HG03060 (cell line): ENCODE measurements around the gene STK16.

Source experiments
- ATAC-seq: cut with Tn5 transposase; IDR thresholded peaks from one replicate; pipeline ENCODE4 v1.9.1; 2021; ENCODE audit warnings: low read depth, moderate number of reproducible peaks; ENCODE audit not compliant: unreplicated experiment

STK16 gene

DNA sequence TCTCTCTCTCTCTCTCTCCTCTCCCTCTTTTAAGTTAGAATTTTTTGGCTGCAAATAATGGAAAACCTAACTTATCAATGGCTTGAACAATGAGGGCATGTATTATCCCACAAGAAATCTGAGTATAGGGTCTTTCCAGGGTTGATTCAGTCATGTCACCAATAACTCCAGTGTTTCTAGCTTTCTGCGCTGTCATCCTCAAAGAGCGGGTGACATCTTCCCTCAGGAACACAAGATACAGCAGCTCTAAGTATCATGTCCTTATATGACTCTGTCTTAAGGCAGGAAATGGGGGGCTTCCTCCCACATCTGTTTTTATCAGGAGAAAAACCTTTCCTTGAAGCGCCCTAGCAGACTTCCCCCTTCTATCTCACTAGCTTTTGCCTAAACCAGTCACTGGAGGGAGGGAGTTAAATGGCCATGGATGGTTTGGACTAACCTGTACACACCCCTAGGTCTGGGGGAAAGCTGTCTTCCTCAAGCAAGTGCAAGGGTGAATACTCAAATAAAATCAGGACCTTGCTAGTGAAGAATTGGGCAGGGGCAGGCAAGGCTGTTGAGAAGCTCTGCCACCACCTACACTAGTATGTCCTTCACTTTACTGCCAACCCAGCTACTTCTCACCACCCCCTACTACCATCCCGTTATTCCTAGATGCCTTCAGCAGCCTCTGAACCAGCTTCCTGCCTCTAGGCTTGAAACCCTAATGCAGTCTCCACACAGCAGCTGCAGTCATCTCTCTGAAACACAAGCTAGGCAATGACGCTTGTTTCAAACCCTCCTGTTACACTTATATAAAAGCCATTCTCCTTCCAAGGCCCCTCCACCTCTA lies 16.0 kb downstream of the STK16 start:
- no peak for ATAC-seq

DNA sequence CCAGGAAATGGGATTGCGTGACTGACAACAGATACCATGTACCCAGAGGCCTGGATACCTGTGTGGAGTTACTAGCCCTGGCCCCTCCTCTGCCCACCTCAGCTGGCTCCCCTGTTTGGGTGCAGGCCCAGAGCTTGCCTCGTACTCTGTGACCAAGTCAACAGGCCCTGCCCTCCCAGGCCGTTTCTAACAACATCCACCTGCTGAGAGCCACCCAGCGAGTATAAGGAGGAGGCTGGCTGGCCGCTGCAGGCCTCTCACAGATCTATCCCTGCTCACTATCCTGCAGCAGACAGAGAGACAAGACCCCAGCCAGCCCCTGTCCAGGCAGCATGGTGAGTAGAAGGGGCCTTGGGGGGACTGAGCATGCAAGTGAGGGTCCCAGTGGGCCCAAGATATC lies 21.0 kb downstream of the STK16 start:
- ATAC-seq: no peak

DNA sequence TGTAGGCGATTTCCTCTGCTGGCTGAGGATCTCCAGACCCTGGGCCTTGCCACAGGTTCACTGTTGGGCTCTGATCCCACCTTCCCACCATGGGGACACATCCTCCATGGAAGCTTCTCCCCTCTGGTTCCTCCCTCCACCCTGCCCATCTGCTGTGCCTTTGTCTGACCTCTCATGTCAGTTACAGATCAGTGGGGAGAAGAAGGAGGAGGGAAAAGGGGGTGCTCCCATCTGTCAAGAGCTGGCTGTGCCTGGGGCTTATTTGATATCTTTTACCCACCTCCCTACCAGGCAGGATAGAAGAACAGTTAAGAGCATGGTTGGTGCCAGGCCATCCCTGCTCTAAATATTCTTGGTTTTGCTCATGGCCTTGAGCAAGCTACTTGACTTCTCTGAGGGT lies 21.6 kb downstream of the STK16 start:
- ATAC-seq: no peak

DNA sequence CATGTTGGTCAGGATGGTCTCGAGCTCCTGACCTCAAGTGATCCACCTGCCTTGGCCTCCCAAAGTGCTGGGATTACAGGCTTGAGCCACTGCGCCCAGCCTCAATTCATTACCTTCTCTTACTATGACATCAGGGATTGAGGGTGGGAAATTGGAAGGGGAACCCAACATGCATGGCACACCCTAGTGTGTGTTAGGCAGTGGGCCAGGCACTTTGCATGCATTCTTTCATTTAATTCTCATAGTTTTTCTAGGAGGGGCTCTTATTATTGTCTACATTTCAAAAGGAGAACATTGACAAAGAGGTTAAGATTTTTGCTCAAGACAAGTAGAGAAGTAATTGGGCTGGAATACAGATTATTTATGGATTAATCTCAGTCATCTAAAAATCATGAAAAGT lies 23.0 kb downstream of the STK16 start:
- no peak for ATAC-seq

DNA sequence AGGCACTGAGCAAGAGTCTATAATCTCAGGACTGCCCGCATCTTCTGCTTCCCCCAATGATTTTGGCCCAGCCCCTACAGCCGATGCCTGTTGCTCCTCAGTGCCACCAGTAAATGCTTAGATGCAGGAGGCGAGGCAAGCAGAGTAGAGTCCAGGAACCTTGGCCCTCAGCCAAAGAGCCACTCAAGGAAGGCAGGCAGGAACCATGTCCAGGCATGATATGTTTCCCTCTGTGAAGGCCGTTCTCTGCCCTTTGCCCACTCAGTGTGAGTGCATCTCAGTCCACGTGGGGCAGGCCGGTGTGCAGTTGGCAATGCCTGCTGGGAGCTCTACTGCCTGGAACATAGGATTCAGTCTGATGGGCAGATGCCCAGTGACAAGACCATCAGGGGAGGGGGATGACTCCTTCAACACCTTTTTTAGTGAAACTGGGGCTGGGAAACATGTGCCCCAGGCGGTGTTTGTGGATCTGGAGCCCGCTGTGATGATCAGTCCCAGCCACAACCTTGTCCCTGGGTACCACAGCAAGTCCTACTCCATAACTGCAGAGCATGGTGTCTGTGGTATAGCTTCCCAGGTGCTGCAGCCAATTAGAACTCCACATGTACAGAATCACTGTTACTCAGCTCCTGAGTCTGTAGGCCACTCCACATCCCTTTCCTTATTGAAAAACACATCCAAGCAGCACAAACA lies 24.2 kb downstream of the STK16 start:
- no peak for ATAC-seq

DNA sequence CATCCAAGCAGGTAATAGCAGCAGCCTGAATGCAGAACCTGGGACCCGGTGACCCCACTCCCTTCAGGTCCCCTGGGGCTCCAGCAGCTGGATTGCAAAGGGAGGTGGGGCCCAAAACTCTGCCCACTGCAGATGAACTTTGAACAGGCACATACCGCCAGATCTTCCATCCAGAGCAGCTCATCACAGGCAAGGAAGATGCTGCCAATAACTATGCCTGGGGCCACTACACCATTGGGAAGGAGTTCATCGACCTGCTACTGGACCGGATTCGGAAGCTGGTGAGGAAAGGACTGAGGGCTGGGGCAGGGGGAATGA lies 24.7 kb downstream of the STK16 start:
- no peak for ATAC-seq

DNA sequence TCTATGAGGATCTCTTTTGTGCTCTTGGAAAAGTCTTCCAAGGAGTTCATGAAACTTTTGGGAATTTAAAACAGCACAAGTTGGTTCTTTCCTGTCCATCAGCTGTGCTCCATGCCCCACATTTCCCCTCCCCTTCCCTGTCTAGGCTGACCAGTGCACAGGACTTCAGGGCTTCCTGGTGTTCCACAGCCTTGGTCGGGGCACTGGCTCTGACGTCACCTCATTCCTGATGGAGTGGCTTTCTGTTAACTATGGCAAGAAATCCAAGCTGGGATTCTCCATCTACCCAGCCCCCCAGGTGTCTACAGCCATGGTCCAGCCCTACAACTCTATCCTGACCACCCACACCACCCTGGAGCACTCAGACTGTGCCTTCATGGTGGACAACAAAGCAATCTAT lies 25.7 kb downstream of the STK16 start:
- ATAC-seq: no peak

DNA sequence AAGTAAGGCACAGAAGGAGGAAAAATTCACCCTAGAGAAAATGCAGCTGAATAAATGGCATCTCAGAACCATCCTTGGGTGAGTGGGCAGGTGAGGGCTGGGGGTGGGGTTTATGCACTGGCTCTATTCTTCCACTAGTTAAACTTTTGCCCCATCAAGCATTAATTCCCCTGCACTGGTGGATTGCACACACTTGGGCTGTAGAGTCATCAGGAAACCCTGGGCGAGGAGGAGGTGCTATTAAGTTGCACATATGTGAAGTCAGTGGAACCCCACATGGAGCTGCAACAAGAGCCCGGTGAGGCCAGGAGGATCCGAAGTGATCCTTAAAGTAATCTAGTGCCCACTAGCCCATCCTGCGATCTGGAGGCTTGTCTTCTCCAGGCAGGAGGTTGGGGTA lies 27.1 kb downstream of the STK16 start:
- no peak for ATAC-seq

DNA sequence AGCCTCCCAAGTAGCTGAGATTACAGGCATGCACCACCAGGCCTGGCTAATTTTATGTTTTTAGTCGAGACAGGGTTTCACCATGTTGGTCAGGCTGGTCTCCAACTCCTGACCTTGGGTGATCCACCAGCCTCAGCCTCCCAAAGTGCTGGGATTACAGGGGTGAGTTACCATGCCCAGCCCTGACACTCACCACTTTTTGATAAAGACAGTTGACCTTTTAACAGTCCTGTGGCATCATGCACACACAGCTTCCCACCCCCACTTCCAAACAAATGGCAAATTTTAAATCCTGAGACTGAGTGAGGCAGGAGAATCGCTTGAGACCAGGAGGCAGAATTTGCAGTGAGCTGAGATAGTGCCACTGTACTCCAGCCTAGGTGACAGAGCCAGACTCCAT lies 27.7 kb downstream of the STK16 start:
- ATAC-seq: no peak

DNA sequence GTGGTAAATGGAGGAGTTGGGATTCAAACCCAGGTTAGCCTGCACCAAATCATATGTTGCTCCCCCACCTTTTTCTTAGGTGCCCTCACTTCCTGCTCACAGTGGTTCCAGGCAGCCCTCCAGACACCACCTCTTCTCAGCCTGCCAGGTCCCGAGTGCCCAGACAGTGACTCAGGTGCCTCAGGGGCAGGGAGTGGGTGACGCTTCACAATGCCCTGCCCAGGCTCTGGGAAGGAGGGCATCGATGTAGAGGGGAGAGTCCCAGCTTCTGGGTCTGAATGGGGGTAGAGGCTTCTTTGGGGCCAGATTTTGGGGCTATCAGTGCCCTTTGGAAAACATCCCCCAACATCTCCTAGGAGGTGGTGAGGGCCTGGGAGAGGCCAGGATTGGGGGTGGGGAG lies 28.7 kb downstream of the STK16 start:
- no peak for ATAC-seq

DNA sequence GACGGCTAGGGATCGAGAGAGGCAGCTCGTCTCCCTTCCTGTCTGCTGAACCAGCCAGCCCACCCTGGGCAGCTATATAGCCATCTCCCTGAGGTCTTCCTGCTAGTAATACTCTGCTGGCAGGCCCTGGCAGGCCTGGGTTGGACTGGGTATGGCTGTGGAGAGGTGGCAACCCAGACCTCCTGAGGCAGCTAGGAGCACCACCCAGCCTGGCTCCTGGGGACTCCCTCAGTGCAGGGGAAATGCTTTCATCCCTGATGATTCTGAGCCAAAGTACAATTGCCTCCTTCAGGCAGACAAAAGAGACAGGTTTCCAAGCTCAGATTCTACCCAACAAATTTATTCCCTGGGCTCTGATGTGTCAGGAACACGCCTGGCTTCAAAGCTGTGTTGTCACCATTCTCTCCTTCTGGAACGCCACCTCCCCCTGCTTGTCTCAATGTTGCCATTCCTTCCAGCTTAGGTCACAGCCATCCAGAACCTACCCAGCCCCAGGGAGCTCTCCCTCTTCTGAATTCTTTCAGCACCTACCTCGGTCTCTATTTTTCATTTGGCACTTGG lies 29.2 kb downstream of the STK16 start:
- no peak for ATAC-seq

DNA sequence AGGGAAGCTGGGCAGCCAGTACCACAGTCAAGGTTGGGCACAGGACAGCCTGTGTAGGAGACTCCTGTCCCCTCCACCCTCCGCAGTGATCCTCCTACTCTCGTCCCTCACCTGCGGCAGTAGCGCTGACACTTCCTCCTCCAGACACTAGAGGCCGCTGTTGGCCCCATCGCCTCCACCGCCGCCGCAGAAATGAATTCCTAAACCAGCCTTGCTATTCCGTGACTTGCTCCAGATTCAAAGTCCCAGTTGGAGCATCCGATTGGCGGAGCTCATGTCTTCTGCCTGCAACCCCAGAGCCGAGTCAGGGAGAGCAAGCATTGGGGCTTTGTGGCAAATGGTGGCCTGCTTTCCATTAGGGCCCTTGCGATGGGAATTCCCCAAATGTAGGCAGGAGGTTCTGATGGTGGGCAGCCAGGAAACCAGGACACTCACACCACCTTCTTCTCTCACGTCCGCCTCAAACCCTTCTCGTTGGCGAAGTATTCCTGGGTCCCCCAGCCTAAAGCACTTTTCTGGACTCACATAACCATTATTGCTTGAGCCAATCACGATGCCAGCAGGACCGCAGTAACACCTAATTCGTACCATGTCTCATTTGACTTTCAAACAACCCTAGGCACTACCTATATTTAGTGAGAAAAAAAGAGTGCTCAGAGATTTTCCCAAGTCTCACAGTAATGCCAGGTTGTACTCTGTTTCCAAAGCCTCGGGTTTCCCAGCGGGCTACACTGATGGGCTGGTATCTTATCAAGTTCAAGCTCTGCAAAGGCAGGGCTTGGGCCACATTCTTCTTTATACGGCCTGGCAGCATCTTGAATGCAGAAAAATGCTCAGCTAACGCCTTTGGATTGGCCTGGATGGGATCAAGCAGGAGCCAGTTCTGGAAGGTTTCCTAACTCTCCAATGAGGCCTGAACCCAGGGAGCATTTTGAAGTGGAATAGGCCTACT lies 32.7 kb downstream of the STK16 start:
- no peak for ATAC-seq

DNA sequence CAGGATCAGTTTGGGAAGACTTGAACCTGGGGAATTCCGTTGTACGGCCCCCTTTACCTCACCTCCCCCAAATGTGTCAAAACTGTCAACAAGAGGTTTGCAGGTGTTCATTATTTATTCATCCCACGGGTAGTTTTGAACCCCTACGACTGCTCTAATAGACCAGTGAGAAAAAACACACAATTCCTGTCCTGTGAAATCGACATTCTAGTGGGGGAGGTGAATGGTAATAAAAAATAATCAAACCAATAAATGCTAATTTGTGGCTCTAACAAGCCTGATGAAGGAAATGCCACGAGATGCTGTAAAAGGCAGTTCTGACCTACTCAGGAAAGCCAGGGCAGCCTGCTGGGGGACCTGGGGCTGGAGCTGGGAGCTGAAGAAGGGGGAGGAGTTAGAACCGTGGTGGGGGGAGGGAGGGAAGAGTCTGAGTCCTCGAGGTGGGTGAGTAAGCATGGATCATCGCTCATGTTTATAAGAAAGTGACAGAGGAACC lies 33.4 kb downstream of the STK16 start:
- no peak for ATAC-seq

DNA sequence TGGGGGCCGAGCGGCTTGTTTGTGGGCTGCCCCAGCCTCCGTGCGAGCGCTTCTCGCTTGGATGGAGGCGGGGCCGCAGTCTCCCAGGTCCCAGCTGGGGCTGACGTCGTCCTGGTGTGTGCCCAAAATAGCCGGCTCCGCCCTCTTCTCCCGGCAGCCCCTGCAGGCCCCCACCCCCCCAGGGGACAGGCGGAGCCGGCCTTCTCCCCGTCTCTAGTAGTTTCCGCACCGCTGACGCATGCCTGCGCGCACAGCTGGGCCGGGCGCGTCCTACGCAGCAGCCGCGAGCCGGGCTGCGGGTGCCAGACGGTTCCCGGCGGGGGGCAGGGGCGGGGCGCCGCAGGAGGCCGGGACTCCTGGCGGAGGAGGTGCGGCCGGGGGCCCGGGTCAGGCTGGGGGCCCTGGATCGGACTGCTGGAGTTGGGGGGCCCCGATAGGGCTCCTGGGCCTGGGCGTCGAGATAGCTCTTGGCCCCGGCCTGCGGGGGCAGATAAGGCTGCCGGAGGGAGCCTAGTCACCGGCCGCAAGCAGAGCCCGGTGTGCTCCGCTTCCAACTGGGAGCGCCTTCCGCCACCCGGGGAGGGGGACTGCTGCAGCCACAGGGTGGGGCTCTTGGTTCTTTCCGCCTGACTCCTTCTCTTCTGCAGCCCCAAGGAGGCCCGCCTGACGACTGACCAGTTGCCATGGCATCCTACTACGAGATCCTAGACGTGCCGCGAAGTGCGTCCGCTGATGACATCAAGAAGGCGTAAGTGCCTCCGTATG lies 34.1 kb downstream of the STK16 start, which contains the start of gene DNAJB2:
TSS of gene DNAJB2 (plus strand) at position 216 of the 765 bp plus-strand sequence. CDS start at position 684, 468 bp downstream.
- ATAC-seq: peak; percentile 71

DNA sequence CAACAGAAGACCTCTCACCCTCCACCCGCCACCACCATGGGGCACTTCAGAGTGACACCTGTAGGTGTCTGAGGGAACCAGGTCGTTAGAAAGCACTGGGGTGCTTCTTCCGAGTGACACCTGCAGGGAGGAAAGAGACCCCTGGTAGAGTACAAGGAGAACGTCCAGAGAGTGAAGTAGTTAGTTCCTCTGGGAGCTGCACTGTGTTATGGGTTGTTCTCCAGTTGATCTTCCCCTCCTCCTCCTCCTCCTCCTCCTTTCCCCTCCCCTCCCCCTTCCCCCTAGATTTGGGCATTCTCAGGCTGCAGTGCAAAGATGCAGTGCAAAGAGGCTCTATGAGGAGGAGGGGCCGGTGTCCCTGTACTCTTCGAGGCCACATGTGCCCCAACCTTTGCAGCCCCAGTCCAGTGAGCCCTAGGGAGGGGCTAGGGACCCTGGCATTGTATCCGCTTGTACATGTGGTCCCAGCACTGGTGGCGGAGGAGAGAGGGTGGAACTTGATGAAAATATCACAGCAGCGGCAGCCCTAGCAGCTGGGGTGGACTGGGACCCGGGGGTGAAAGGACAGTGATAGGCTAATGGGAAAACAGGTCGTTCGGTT lies 34.7 kb downstream of the STK16 start:
- ATAC-seq: no peak

DNA sequence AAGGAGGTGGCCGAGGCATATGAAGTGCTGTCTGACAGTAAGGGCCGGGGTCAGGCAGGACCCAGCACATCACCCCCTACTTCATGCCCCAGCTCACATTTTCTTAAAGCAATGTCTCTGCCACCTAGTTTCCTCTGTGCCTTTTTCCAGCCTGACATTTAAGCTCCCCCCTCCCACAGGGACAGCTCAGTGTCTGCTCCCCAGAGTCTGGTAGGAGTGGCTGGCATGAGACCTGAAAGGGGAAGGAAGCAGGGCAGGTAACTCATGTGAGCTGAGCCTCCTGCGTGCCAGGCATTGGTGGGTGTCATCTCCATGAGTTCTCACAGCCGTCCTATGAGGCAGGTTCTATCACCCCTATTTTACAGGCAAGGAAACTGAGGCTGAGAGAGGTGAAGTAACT lies 35.4 kb downstream of the STK16 start:
- no peak for ATAC-seq

DNA sequence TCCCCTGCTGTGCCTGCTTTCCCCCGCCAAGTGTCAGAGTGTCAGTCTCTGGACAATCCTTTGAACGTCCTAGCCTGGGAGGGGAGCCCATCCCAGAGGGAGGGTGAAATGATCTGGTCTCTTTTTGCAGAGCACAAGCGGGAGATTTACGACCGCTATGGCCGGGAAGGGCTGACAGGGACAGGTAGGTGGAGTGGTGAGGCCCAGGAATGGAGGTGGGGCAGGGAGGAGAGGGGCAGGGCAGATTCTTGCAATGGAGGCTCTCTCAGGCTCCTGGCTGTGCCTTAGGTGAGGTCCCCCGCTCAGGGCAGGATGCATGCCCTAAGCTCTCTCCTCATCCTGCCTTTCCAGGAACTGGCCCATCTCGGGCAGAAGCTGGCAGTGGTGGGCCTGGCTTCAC lies 36.3 kb downstream of the STK16 start:
- no peak for ATAC-seq

DNA sequence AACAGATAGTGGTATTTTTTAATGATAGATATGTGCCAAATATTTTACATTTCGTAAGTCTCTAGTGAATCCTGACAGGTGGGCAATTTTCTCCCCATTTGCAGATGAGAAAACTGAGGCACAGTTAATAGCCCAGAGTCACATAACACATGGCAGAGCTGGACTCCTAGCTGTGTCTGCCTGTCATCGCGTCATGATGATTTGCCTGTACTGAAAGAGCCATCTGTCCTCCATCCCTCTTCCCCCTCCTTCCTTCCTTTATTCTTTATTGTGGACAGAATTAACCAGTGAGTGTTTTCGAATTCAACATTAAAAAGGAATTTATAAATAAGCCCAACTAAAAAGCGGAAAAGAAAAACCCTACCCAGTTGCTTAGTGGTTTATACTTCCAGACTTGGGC lies 37.1 kb downstream of the STK16 start:
- no peak for ATAC-seq

DNA sequence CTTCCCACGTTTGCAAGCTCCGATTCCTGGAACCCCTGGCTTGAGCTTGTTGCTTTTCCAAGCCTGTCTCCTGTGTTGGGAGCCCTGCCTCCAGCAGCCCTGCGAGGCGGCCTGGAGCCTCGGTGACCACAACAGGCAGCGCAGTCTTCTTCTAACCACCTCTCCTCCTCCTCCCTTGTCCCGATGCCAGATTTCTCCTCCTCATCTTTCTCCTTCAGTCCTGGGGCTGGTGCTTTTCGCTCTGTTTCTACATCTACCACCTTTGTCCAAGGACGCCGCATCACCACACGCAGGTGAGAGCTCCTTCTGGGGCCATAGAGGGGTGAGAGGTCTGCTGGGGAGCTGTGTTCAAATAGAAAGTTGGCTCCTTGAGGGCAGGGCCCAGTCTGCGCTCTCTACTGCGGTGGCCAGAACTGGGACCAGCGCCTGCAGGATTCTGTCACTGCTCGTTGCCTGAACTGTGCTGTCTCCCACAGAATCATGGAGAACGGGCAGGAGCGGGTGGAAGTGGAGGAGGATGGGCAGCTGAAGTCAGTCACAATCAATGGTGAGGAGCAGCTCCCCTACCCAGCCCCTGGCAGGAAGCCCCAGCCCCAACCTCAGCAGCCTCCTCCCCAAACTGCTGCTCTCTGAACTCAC lies 37.8 kb downstream of the STK16 start:
- ATAC-seq: no peak
